Head of caudate nucleus (tissue), 42 donors: ENCODE measurements around the gene CRACDL.

Experiments
- DNase-seq, 42 donors: peaks; one replicate each; pipeline versions ENCODE4 v3.0.0 to v3.0.0-alpha.2; 2020 to 2021; ENCODE audit warnings: mixed read lengths in 7 of 42
- intact Hi-C: fragments of 100-400 bp; cut with DNase I; formaldehyde crosslinking; loops from one replicate; pipeline ENCODE4 v1.15.0; 2022

CRACDL gene

GRCh38 chr2:98872526-98872925 is 63.5 kb downstream of the CRACDL start:
- intact Hi-C loops = no loop called here
- no peak for DNase-seq

- intact Hi-C loops = no loop called here
- no peak for DNase-seq
Observed at GRCh38 chr2:98871506-98871905, 64.5 kb downstream of the CRACDL start.

- intact Hi-C loops = no loop called here
Observed at GRCh38 chr2:98870516-98871158, 65.4 kb downstream of the CRACDL start.

GRCh38 chr2:98869870-98870269 is 66.2 kb downstream of the CRACDL start:
- DNase-seq = peak in 9 of 42 donors; percentile 30 to 65 (median 43)

More at GRCh38 chr2:98870516-98871158, 65.4 kb downstream of the CRACDL start:
- DNase-seq = no peak

GRCh38 chr2:98869272-98869641 is 66.8 kb downstream of the CRACDL start:
- intact Hi-C loops = no loop called here
- DNase-seq = no peak

More at GRCh38 chr2:98869870-98870269, 66.2 kb downstream of the CRACDL start:
- intact Hi-C loops = no loop called here

GRCh38 chr2:98868548-98869271 is 67.3 kb downstream of the CRACDL start:
- intact Hi-C loops = no loop called here
- no peak for DNase-seq

- intact Hi-C loops = no loop called here
Observed at GRCh38 chr2:98867539-98868309, 68.3 kb downstream of the CRACDL start.

GRCh38 chr2:98866033-98866432 is 70.0 kb downstream of the CRACDL start:
- no peak for DNase-seq
- intact Hi-C loops = no loop called here

More at GRCh38 chr2:98867539-98868309, 68.3 kb downstream of the CRACDL start:
- peak in 1 of 42 donors; percentile 39 for DNase-seq

GRCh38 chr2:98861601-98862000 is 74.4 kb downstream of the CRACDL start:
- no peak for DNase-seq
- intact Hi-C loops = no loop called here

- no peak for DNase-seq
- intact Hi-C loops = no loop called here
Observed at GRCh38 chr2:98859323-98859722, 76.7 kb downstream of the CRACDL start.

- DNase-seq = no peak
- intact Hi-C loops = no loop called here
Observed at GRCh38 chr2:98857001-98857400, 79.0 kb downstream of the CRACDL start.

- DNase-seq = no peak
- intact Hi-C loops = no loop called here
Observed at GRCh38 chr2:98854682-98855081, 81.3 kb downstream of the CRACDL start.

GRCh38 chr2:98852932-98853331 is 83.1 kb downstream of the CRACDL start:
- intact Hi-C loops = no loop called here
- DNase-seq = no peak

GRCh38 chr2:98850074-98850473 is 86.0 kb downstream of the CRACDL start:
- intact Hi-C loops = no loop called here
- DNase-seq = no peak

GRCh38 chr2:98849113-98849512 is 86.9 kb downstream of the CRACDL start:
- no peak for DNase-seq
- intact Hi-C loops = no loop called here

GRCh38 chr2:98847853-98848252 is 88.2 kb downstream of the CRACDL start:
- intact Hi-C loops = no loop called here
- no peak for DNase-seq

GRCh38 chr2:98846041-98846440 is 90.0 kb downstream of the CRACDL start:
- intact Hi-C loops = no loop called here
- no peak for DNase-seq

- intact Hi-C loops = no loop called here
- DNase-seq = no peak
Observed at GRCh38 chr2:98842136-98842535, 93.9 kb downstream of the CRACDL start.

- no peak for DNase-seq
- intact Hi-C loops = loop anchor here (2.0 kb wide), 1 partner anchor 190 kb away; no protein-coding TSS in a partner anchor
Observed at GRCh38 chr2:98839292-98839691, 96.7 kb downstream of the CRACDL start.

- peak in 33 of 42 donors; percentile 38 to 84 (median 60) for DNase-seq
- intact Hi-C loops = no loop called here
Observed at GRCh38 chr2:98835831-98836385, 100.1 kb downstream of the CRACDL start.
